Measurements from ENCODE around the gene MYOG. TPM values are rescaled to one million over a fixed set of nuclear protein-coding genes. Genes with fewer than 3 reads are reported as not detected.

Gene MYOG
- total RNA-seq, 1 donor from 2014 or later, result not detected

- no peak for DNase-seq (ENCODE audit: low spot score, unreplicated experiment)
- TF ChIP-seq CTCF (IDR thresholded peaks at IDR 0.05; ENCODE audit: unreplicated experiment), result no peak
- Mint-ChIP-seq H3K4me1 (ENCODE audit: low read depth) (no peaks in the 10 kb centered on the region), H3K27me3 (peaks cover 17% of the 10 kb centered on the region), H3K9me3 (ENCODE audit: low read depth) (peaks cover 5% of the 10 kb centered on the region), H3K36me3 (ENCODE audit: insufficient read depth) (no peaks in the 10 kb centered on the region), H3K4me3 (ENCODE audit: low read depth) (no peak overlapping the region), H3K27ac (no peak overlapping the region)
These were observed 17.4 kb upstream of the MYOG start for GRCh38 chr1:203103216-203103615.

GRCh38 chr1:203101813-203102634, 16.2 kb upstream of the MYOG start:
- no peak overlapping the region for H3K27ac Mint-ChIP-seq
- H3K27me3 Mint-ChIP-seq, result peaks cover 6% of the 10 kb centered on the region

GRCh38 chr1:203100516-203100869, 14.7 kb upstream of the MYOG start:
- H3K4me3 Mint-ChIP-seq (ENCODE audit: low read depth), result no peak overlapping the region
- DNase-seq (ENCODE audit: low spot score, unreplicated experiment), result no peak
- H3K36me3 Mint-ChIP-seq (ENCODE audit: insufficient read depth), result no peaks in the 10 kb centered on the region
- H3K27ac Mint-ChIP-seq, result no peak overlapping the region
- peaks cover 5% of the 10 kb centered on the region for H3K27me3 Mint-ChIP-seq
- peaks cover 13% of the 10 kb centered on the region for H3K9me3 Mint-ChIP-seq (ENCODE audit: low read depth)
- no peak for TF ChIP-seq CTCF (IDR thresholded peaks at IDR 0.05; ENCODE audit: unreplicated experiment)
- H3K4me1 Mint-ChIP-seq (ENCODE audit: low read depth), result no peaks in the 10 kb centered on the region

More at GRCh38 chr1:203101813-203102634, 16.2 kb upstream of the MYOG start:
- H3K4me1 Mint-ChIP-seq (ENCODE audit: low read depth), result no peaks in the 10 kb centered on the region
- DNase-seq (ENCODE audit: low spot score, unreplicated experiment), result no peak
- peaks cover 5% of the 10 kb centered on the region for H3K9me3 Mint-ChIP-seq (ENCODE audit: low read depth)
- H3K36me3 Mint-ChIP-seq (ENCODE audit: insufficient read depth), result no peaks in the 10 kb centered on the region
- TF ChIP-seq CTCF (IDR thresholded peaks at IDR 0.05; ENCODE audit: unreplicated experiment), result no peak
- no peak overlapping the region for H3K4me3 Mint-ChIP-seq (ENCODE audit: low read depth)

GRCh38 chr1:203099805-203100515, 14.1 kb upstream of the MYOG start:
- no peak overlapping the region for H3K27ac Mint-ChIP-seq
- no peak overlapping the region for H3K4me3 Mint-ChIP-seq (ENCODE audit: low read depth)
- no peak for TF ChIP-seq CTCF (IDR thresholded peaks at IDR 0.05; ENCODE audit: unreplicated experiment)
- peaks cover 2% of the 10 kb centered on the region for H3K36me3 Mint-ChIP-seq (ENCODE audit: insufficient read depth)
- DNase-seq (ENCODE audit: low spot score, unreplicated experiment), result no peak
- peaks cover 5% of the 10 kb centered on the region for H3K27me3 Mint-ChIP-seq
- no peaks in the 10 kb centered on the region for H3K4me1 Mint-ChIP-seq (ENCODE audit: low read depth)
- H3K9me3 Mint-ChIP-seq (ENCODE audit: low read depth), result peaks cover 13% of the 10 kb centered on the region

GRCh38 chr1:203098914-203099520, 13.2 kb upstream of the MYOG start:
- TF ChIP-seq CTCF (IDR thresholded peaks at IDR 0.05; ENCODE audit: unreplicated experiment), result no peak
- H3K36me3 Mint-ChIP-seq (ENCODE audit: insufficient read depth), result peaks cover 2% of the 10 kb centered on the region
- H3K27ac Mint-ChIP-seq, result no peak overlapping the region
- H3K4me1 Mint-ChIP-seq (ENCODE audit: low read depth), result no peaks in the 10 kb centered on the region
- H3K9me3 Mint-ChIP-seq (ENCODE audit: low read depth), result peaks cover 21% of the 10 kb centered on the region
- no peak for DNase-seq (ENCODE audit: low spot score, unreplicated experiment)
- peaks cover 5% of the 10 kb centered on the region for H3K27me3 Mint-ChIP-seq
- no peak overlapping the region for H3K4me3 Mint-ChIP-seq (ENCODE audit: low read depth)

Measured in progenitor cell of endocrine pancreas (in vitro differentiated cells).